CD14-positive monocyte (primary cell): ENCODE results near the gene SLC25A51. TPM values are rescaled to one million over a fixed set of nuclear protein-coding genes. Genes with fewer than 3 reads are reported as not detected.
A peak's percentile ranks its signal among the peaks of the same experiment; 100 is the strongest.

Source experiments
- DNase-seq, 3 donors: peaks; one replicate each; pipeline ENCODE4 v3.0.0-alpha.2; 2011 to 2022
- H2AFZ ChIP-seq: 2 replicates; pipeline ENCODE4 v1.6.0; 2012; ENCODE audit warnings: mild to moderate bottlenecking, low read depth, low read length, inconsistent platforms; ENCODE audit not compliant: insufficient read depth, poor library complexity, severe bottlenecking
- H3K27ac ChIP-seq, 2 donors: 1 replicate in 1 of 2; 2 replicates in 1 of 2; pipeline ENCODE4 v1.5.1; 2012 to 2013; ENCODE audit warnings: low read length in 2 of 2, control low read depth in 1 of 2, inconsistent platforms in 1 of 2, low read depth in 1 of 2, mild to moderate bottlenecking in 1 of 2
- H3K27me3 ChIP-seq, 2 donors: one replicate each; pipeline versions ENCODE4 v1.6.0 to v1.6.1; 2011 to 2013; ENCODE audit warnings: low read length in 2 of 2; ENCODE audit not compliant: control insufficient read depth in 2 of 2, insufficient read depth in 2 of 2
- H3K36me3 ChIP-seq, 2 donors: replicated peaks in 1 of 2; 1 replicate in 1 of 2; 2 replicates in 1 of 2; pipeline versions ENCODE4 v1.5.1 to v1.6.1; 2012 to 2013; ENCODE audit warnings: low read length in 2 of 2, control low read depth in 1 of 2, inconsistent platforms in 1 of 2, mild to moderate bottlenecking in 1 of 2; ENCODE audit not compliant: insufficient read depth in 2 of 2, control insufficient read depth in 1 of 2
- H3K4me1 ChIP-seq, 2 donors: 1 replicate in 1 of 2; 2 replicates in 1 of 2; pipeline versions ENCODE4 v1.5.1 to v1.6.1; 2012 to 2013; ENCODE audit warnings: low read length in 2 of 2, control low read depth in 1 of 2, inconsistent platforms in 1 of 2, mild to moderate bottlenecking in 1 of 2, moderate library complexity in 1 of 2; ENCODE audit not compliant: insufficient read depth in 2 of 2, control insufficient read depth in 1 of 2
- H3K4me2 ChIP-seq: replicated peaks from 2 replicates; pipeline ENCODE3; 2012; ENCODE audit warnings: low read length, moderate library complexity, mild to moderate bottlenecking; ENCODE audit not compliant: poor library complexity, severe bottlenecking; ENCODE audit errors: extremely low read depth
- H3K4me3 ChIP-seq, 3 experiments: fragments of 200-600 bp in 1 of 3; sonication (generic) in 1 of 3; replicated peaks in 1 of 3; 1 replicate in 2 of 3; 2 replicates in 1 of 3; pipeline ENCODE4 v1.5.1; 2011 to 2013; ENCODE audit warnings: low read length in 3 of 3, mild to moderate bottlenecking in 3 of 3, control low read depth in 2 of 3, low read depth in 2 of 3, inconsistent platforms in 1 of 3, moderate library complexity in 1 of 3
- H3K79me2 ChIP-seq: 2 replicates; pipeline ENCODE4 v1.6.0; 2012; ENCODE audit warnings: mild to moderate bottlenecking, control low read depth, inconsistent platforms, low read length, moderate library complexity; ENCODE audit not compliant: insufficient read depth
- H3K9ac ChIP-seq: 2 replicates; pipeline ENCODE4 v1.6.0; 2017; ENCODE audit warnings: low read length, mild to moderate bottlenecking; ENCODE audit not compliant: insufficient read depth, poor library complexity, severe bottlenecking
- H3K9me3 ChIP-seq, 2 donors: replicated peaks in 1 of 2; 1 replicate in 1 of 2; 2 replicates in 1 of 2; pipeline versions ENCODE4 v1.5.1 to v1.6.1; 2012 to 2013; ENCODE audit warnings: low read length in 2 of 2, control low read depth in 1 of 2; ENCODE audit not compliant: control insufficient read depth in 1 of 2, insufficient read depth in 1 of 2
- H4K20me1 ChIP-seq: 2 replicates; pipeline ENCODE4 v1.6.0; 2012; ENCODE audit warnings: mild to moderate bottlenecking, low read length, control low read depth, moderate library complexity; ENCODE audit not compliant: insufficient read depth
- H3K27ac Mint-ChIP-seq, 7 donors: one replicate each; pipeline ENCODE4 v1.8.0; 2020; ENCODE audit warnings: mild to moderate bottlenecking in 7 of 7, mixed read lengths in 7 of 7, moderate library complexity in 6 of 7, inconsistent platforms in 2 of 7
- H3K27me3 Mint-ChIP-seq, 3 donors: one replicate each; pipeline ENCODE4 v1.8.0; 2021 to 2022; ENCODE audit warnings: low read depth in 3 of 3, mild to moderate bottlenecking in 3 of 3, mixed read lengths in 3 of 3, moderate library complexity in 3 of 3, inconsistent platforms in 1 of 3
- H3K36me3 Mint-ChIP-seq, 2 donors: one replicate each; pipeline ENCODE4 v1.8.0; 2020; ENCODE audit warnings: mixed read lengths in 2 of 2, inconsistent platforms in 1 of 2, mild to moderate bottlenecking in 1 of 2
- H3K4me1 Mint-ChIP-seq: one replicate; pipeline ENCODE4 v1.8.0; 2020; ENCODE audit warnings: mild to moderate bottlenecking, mixed read lengths
- H3K4me3 Mint-ChIP-seq, 2 donors: one replicate each; pipeline ENCODE4 v1.8.0; 2020; ENCODE audit warnings: mild to moderate bottlenecking in 2 of 2, mixed read lengths in 2 of 2, moderate library complexity in 1 of 2
- H3K9me3 Mint-ChIP-seq, 7 donors: one replicate each; pipeline ENCODE4 v1.8.0; 2020 to 2022; ENCODE audit warnings: mixed read lengths in 7 of 7, mild to moderate bottlenecking in 6 of 7, moderate library complexity in 6 of 7, inconsistent platforms in 2 of 7
- CTCF ChIP-seq: fragments of 200-600 bp; IDR thresholded peaks from one replicate; pipeline ENCODE4 v1.8.0; 2022; ENCODE audit warnings: antibody characterized with exemption, mild to moderate bottlenecking
- WGBS: methylation state at CpG from one replicate; pipeline ENCODE4 v1.1.5; 2013; ENCODE audit warnings: missing lambda C conversion rate; ENCODE audit not compliant: insufficient coverage; 5-methylcytosine and 5-hydroxymethylcytosine counted together
- intact Hi-C, 2 donors: fragments of 100-400 bp; cut with micrococcal nuclease; formaldehyde crosslinking; loops; one replicate each; pipeline versions ENCODE4 v1.15.0 to v1.15.1; 2023
- polyA plus RNA-seq, 3 donors: library from polyadenylated mRNA; depleted of rRNA in 1 of 3; unstranded in 2 of 3; stranded (reverse) in 1 of 3; fragments of 300-500 nt in 2 of 3; fragments of >200 nt in 1 of 3; fragmentation: Illumina TruSeq in 2 of 3; gene quantifications; 1 replicate in 2 of 3; 2 replicates in 1 of 3; pipeline ENCODE4 v1.2.3, GENCODE V29; 2012 to 2021

Gene SLC25A51
- polyA plus RNA-seq, 3 donors, result 5.9 to 12.4 (median 8.9) TPM

- Histone ChIP-seq H3K9ac (peak overlapping the region; percentile 84), H4K20me1 (peaks cover 7% of the 10 kb centered on the region), H3K27ac (peak overlapping the region; percentile 64 to 91), H3K36me3 (peaks cover 5 to 10% of the 10 kb centered on the region in 2 donors), H3K4me3 (peak overlapping the region; percentile 50 to 93 (median 84)), H3K27me3 (no peaks in the 10 kb centered on the region), H3K79me2 (peaks cover 35% of the 10 kb centered on the region), H2AFZ (peak overlapping the region; percentile 94), H3K9me3 (no peaks in the 10 kb centered on the region), H3K4me1 (peaks cover 34 to 47% of the 10 kb centered on the region in 2 donors), H3K4me2 (peak overlapping the region; percentile 86)
- TF ChIP-seq CTCF, result peak; percentile 49
- H3K27me3 Mint-ChIP-seq, result peaks cover 0 to 2% (median 2%) of the 10 kb centered on the region in 3 donors
- H3K36me3 Mint-ChIP-seq, result peaks cover 4 to 10% of the 10 kb centered on the region in 2 donors
- no peaks in the 10 kb centered on the region for H3K9me3 Mint-ChIP-seq
- peaks cover 40% of the 10 kb centered on the region for H3K4me1 Mint-ChIP-seq
- peak overlapping the region; percentile 83 to 90 for H3K4me3 Mint-ChIP-seq
- DNase-seq, result peak in 1 of 3 donors; percentile 14
- H3K27ac Mint-ChIP-seq, result peak overlapping the region; percentile 84 to 94 (median 91)
- 45% methylated on average over 36 of the region's 36 CpGs for WGBS
- intact Hi-C loops, result loop anchor here (5.0 to 10.0 kb wide), 5 partner anchors 88 to 420 kb away; partner anchors contain the start of genes DCAF10 (in 1 of the 2), EXOSC3 (in 1 of the 2), POLR1E (in 1 of the 2) and TOMM5 (in 1 of the 2)
Observed at GRCh38 chr9:37904445-37905130, 661 bp upstream of the SLC25A51 start.

- H3K36me3 ChIP-seq, result peaks cover 14 to 23% of the 10 kb centered on the region in 2 donors
- H4K20me1 ChIP-seq, result peaks cover 7% of the 10 kb centered on the region
- Mint-ChIP-seq H3K36me3 (peaks cover 12 to 18% of the 10 kb centered on the region in 2 donors), H3K27ac (peak overlapping the region; percentile 82 to 92 (median 84)), H3K9me3 (no peaks in the 10 kb centered on the region), H3K4me3 (peak overlapping the region; percentile 83 to 90), H3K27me3 (peaks cover 0 to 2% (median 2%) of the 10 kb centered on the region in 3 donors), H3K4me1 (peaks cover 25% of the 10 kb centered on the region)
- intact Hi-C loops, result loop anchor here (5.0 to 10.0 kb wide), 5 partner anchors 89 to 418 kb away; partner anchors contain the start of genes DCAF10 (in 1 of the 2), EXOSC3 (in 1 of the 2), POLR1E (in 1 of the 2) and TOMM5 (in 1 of the 2)
- WGBS, result 22% methylated on average over 12 of the region's 17 CpGs
- peak in 2 of 3 donors; percentile 23 to 53 for DNase-seq
- H3K27me3 ChIP-seq, result no peaks in the 10 kb centered on the region
- peaks cover 18 to 31% of the 10 kb centered on the region in 2 donors for H3K4me1 ChIP-seq
- H3K27ac ChIP-seq, result peak overlapping the region; percentile 64 to 91
- peaks cover 43% of the 10 kb centered on the region for H3K79me2 ChIP-seq
- TF ChIP-seq CTCF, result no peak
- H2AFZ ChIP-seq, result peak overlapping the region; percentile 94
- H3K4me2 ChIP-seq, result peak overlapping the region; percentile 86
- H3K9ac ChIP-seq, result peak overlapping the region; percentile 84
- peak overlapping the region; percentile 50 to 93 (median 84) for H3K4me3 ChIP-seq
- no peaks in the 10 kb centered on the region for H3K9me3 ChIP-seq
Observed at GRCh38 chr9:37902796-37903646, 906 bp downstream of the SLC25A51 start.
